Activated T-cell treated with anti-CD3 and anti-CD28 coated beads, Interleukin-2, amount 50 U/mL, for 24 hours (primary cell): Measurements from ENCODE around the gene PRKAG2.
"Not testable (repeated sequence)": the region's sequence is repeated elsewhere in the genome, so short reads cannot be mapped to it uniquely, and the experiment has no call there.

ENCODE experiments used
- DNase-seq: peaks from one replicate; pipeline ENCODE4 v3.0.0-alpha.2; 2020
- H3K27ac Mint-ChIP-seq: 2 replicates; pipeline ENCODE4 v1.8.0; 2020; ENCODE audit warnings: mild to moderate bottlenecking, mixed read lengths
- H3K27me3 Mint-ChIP-seq: 2 replicates; pipeline ENCODE4 v1.8.0; 2020; ENCODE audit warnings: mixed read lengths
- H3K36me3 Mint-ChIP-seq: 2 replicates; pipeline ENCODE4 v1.8.0; 2020; ENCODE audit warnings: low read depth, mixed read lengths
- H3K4me1 Mint-ChIP-seq: 2 replicates; pipeline ENCODE4 v1.8.0; 2020; ENCODE audit warnings: low read depth, mixed read lengths
- H3K4me3 Mint-ChIP-seq: 2 replicates; pipeline ENCODE4 v1.8.0; 2020; ENCODE audit warnings: mild to moderate bottlenecking, moderate library complexity, mixed read lengths
- H3K9me3 Mint-ChIP-seq: 2 replicates; pipeline ENCODE4 v1.8.0; 2020; ENCODE audit warnings: mixed read lengths

Gene PRKAG2

DNA sequence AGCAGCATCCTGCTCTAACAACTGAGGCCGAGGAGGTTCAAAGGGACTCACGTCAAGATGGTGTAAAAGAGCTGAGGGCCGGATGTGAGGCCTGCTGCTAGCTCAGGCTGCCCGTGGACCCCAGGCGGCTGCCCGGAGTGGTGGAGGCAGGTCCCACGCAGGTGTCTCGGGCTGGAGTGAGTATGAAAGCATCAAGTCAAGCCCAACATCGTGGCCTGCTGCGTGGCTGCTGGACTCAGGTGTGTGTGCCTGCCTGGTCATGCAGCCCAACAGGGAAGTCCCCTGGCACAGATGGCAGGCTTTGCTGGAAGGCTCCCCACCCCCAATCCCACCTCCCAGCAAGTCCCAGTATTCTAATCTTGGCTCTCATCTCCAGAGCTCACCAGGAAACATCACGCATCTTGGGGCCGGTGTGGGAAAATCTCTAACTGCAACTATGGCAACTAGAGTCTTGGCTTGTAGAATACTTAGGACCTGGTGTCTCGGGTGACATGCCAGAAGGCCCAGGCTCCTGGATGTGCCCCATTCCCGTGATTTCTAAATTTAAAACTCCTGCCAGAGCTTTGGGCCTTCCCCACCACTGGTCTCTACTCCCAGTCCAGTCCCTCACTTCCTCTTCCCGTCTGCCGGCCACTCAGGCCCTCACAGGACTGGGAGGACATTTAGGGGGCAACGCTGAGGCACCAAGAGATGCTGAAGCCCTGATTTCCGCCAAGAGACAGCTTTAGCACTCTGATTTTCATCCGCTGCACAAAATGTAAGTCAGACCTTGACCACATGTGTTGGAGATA, 85.9 kb downstream of the PRKAG2 start:
- Mint-ChIP-seq H3K9me3 (no peaks in the 10 kb centered on the region), H3K36me3 (no peaks in the 10 kb centered on the region), H3K27ac (no peak overlapping the region), H3K4me1 (peaks cover 44% of the 10 kb centered on the region), H3K27me3 (no peaks in the 10 kb centered on the region), H3K4me3 (no peak overlapping the region)
- no peak for DNase-seq

DNA sequence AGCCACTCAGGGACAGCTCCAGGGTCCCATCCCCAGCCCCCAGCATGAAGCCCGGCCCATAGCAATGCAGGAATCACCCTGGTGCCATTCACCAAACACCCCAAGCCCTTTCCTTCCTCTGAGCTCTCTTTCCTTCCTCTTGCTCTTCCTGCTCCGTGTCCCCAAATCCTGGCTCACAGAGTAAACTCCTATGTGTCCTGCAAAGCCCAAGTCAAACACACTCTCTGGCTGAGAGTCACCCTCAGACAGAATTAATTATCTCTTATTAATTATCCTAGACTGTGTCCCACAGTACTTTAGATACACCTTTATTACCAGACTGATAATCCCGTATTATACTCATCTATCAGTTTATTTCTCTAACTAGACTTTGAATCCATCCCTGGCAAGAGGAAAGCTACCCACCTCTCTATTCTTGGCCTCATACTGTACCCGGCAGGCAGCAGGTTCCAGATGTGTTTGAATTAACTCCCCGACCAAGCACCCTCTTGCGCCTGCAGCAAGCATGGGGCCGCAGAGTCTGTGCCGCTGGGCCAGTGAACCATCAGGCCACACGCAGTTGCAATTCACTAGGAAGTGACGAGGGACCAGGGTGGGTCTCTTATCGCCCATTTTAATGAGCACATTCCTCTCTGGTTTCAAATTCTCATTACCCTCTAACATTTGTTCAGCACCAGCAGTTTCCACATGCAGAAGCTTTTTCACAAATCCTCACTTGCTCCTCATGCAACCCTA, 86.7 kb downstream of the PRKAG2 start:
- no peak overlapping the region for H3K4me3 Mint-ChIP-seq
- peaks cover 2% of the 10 kb centered on the region for H3K36me3 Mint-ChIP-seq
- peaks cover 39% of the 10 kb centered on the region for H3K4me1 Mint-ChIP-seq
- H3K9me3 Mint-ChIP-seq = no peaks in the 10 kb centered on the region
- DNase-seq = no peak
- no peaks in the 10 kb centered on the region for H3K27me3 Mint-ChIP-seq
- no peak overlapping the region for H3K27ac Mint-ChIP-seq

DNA sequence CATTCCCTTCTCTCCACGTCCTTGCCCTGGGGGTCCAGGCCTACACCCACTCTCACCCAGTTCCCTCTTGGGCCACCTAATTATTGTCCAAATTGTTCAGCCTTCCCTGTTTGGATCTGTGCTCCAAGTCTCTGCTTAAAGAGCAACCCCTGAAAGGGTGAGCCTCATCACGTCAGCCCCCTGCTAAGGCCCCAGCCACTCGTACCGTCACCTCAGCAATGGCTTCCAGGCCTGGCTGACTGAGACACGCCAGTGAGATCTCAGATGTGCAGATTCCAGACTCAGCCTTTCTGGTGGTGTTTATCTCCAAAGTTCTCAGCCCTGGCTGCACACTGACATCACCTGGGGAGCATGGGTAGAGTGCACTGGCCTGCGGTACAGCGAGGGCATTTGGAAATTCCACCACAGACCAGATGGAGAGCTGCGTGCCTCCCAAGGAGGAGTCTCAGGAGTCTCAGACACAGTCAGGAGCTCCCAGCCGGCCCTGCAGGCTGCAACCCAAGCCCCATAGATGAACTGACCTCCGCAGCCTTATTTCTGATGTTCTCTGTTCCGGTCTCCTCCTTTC, 87.5 kb downstream of the PRKAG2 start:
- H3K27ac Mint-ChIP-seq = no peak overlapping the region
- H3K27me3 Mint-ChIP-seq = no peaks in the 10 kb centered on the region
- H3K4me1 Mint-ChIP-seq = peaks cover 31% of the 10 kb centered on the region
- DNase-seq = no peak
- no peak overlapping the region for H3K4me3 Mint-ChIP-seq
- H3K36me3 Mint-ChIP-seq = peaks cover 5% of the 10 kb centered on the region
- H3K9me3 Mint-ChIP-seq = no peaks in the 10 kb centered on the region

DNA sequence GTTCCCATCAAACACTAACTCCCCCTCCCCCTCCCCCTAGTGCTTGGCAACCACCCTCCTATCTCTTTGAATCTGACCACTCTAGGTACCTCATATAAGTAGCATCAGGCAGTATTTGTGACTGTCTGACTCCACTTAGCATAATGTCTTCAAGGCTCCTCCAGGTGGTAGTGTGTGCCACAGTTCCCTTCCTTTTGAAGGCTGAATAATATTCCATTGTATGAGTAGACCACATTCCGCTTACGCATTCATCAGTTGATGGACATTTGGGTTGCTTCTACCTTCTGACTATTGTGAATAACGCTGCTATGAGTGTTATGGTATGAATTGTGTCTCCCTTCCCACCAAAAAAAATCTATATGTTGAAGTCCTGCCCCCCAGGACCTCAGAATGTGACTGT, 89.6 kb downstream of the PRKAG2 start:
- Mint-ChIP-seq H3K27me3 (no peaks in the 10 kb centered on the region), H3K4me3 (no peak overlapping the region), H3K4me1 (peaks cover 30% of the 10 kb centered on the region), H3K9me3 (no peaks in the 10 kb centered on the region), H3K36me3 (peaks cover 6% of the 10 kb centered on the region), H3K27ac (no peak overlapping the region)
- DNase-seq = no peak

DNA sequence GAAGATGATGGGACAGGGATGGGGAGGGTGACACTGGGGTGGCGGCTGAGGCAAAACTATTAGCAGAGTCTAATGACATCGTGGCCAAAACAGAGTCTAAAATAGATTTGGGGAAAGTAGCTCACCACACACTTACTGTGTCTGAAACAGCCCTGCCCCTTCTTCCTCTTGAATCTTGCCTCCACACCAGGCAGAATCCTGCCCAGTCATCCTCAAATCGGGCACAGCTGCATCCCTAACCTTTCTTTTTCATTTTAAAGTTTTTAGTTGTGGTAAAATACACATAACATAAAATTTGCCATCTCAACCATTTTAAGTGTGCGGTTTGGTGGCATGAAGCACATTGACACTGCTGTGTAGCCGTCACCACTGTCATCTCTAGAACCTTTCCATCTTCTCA, 90.0 kb downstream of the PRKAG2 start:
- no peaks in the 10 kb centered on the region for H3K9me3 Mint-ChIP-seq
- H3K4me1 Mint-ChIP-seq = peaks cover 30% of the 10 kb centered on the region
- H3K27ac Mint-ChIP-seq = no peak overlapping the region
- H3K4me3 Mint-ChIP-seq = no peak overlapping the region
- no peaks in the 10 kb centered on the region for H3K27me3 Mint-ChIP-seq
- peaks cover 6% of the 10 kb centered on the region for H3K36me3 Mint-ChIP-seq
- no peak for DNase-seq

DNA sequence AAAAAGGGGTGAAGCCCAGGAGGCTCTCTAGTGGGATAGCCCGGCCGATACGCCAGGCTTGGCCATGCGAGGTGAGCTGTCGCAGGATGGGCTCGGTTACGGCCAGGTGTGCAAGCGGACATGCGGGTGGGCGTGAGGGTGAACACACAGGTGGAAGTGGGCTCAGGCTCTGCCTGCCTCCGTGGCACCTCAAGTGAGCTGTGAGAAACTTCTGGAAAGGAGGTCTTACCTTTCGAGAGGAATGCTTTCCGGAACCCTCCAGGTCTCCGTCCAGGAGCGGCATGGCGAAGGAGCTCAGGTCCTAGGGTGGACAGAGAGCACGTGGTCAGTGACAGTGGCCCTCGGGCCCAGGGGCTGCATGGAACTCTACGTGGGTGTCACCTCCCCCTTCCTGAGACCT, 90.7 kb downstream of the PRKAG2 start:
- Mint-ChIP-seq H3K36me3 (peaks cover 6% of the 10 kb centered on the region), H3K27me3 (no peaks in the 10 kb centered on the region), H3K27ac (no peak overlapping the region), H3K4me3 (no peak overlapping the region), H3K4me1 (peaks cover 30% of the 10 kb centered on the region), H3K9me3 (no peaks in the 10 kb centered on the region)
- no peak for DNase-seq

DNA sequence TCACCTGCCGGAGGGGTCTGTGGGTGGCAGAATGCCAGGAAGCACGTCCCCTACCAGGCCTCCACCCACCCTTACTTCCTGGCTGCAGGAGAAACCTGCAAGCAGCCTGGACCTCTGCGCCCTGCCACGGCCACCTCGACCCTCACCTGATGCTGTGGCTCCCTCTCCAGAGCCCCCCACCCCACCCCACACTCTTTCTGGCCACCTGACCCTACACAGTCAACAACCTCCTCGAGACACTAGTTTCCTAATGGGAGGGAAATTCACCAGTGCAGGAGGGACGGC, 91.3 kb downstream of the PRKAG2 start:
- peaks cover 10% of the 10 kb centered on the region for H3K36me3 Mint-ChIP-seq
- no peaks in the 10 kb centered on the region for H3K9me3 Mint-ChIP-seq
- H3K27ac Mint-ChIP-seq = no peak overlapping the region
- no peak for DNase-seq
- peaks cover 30% of the 10 kb centered on the region for H3K4me1 Mint-ChIP-seq
- H3K27me3 Mint-ChIP-seq = no peaks in the 10 kb centered on the region
- no peak overlapping the region for H3K4me3 Mint-ChIP-seq

DNA sequence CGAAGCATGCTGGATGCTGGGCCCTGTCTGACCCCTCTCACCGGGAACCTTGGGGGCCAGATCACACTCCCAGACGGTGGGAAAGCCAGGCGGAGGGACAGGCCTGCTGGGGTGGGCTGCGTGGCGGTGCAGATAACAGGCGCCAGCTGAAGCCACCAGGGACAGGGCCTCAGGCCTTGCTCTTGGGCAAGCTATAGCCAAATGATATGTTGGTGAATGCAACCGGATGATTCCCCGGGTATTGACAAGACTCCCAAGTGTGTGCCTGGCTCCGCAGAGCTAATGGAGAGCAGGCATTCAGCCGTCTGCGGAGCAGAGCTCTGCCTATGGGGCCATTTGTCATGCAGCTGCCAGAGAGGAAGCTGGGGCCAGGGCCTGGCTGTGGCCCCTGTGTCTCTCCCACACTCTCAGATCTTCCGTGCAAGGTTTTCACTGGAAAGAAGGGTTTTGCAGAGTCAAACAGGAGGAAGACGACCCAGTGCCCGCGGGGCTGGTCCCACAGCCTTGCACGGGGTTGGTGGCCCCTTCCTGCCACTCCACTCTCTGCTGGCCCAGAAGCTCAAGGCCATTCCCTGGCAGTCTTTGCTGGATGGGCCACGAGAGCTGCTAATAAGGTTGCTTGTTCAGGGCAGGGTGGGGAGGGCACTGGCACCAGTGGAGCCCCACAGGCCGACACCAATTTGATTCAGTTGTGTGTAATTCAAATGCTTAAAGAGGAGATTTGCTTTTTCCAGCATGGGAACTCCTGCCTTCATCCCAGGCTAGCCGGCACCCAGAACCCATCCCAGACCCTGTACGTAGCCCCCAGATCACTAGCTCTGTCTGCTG, 91.8 kb downstream of the PRKAG2 start:
- H3K4me3 Mint-ChIP-seq = no peak overlapping the region
- peaks cover 16% of the 10 kb centered on the region for H3K36me3 Mint-ChIP-seq
- no peak for DNase-seq
- no peaks in the 10 kb centered on the region for H3K27me3 Mint-ChIP-seq
- no peaks in the 10 kb centered on the region for H3K9me3 Mint-ChIP-seq
- peaks cover 29% of the 10 kb centered on the region for H3K4me1 Mint-ChIP-seq
- no peak overlapping the region for H3K27ac Mint-ChIP-seq

DNA sequence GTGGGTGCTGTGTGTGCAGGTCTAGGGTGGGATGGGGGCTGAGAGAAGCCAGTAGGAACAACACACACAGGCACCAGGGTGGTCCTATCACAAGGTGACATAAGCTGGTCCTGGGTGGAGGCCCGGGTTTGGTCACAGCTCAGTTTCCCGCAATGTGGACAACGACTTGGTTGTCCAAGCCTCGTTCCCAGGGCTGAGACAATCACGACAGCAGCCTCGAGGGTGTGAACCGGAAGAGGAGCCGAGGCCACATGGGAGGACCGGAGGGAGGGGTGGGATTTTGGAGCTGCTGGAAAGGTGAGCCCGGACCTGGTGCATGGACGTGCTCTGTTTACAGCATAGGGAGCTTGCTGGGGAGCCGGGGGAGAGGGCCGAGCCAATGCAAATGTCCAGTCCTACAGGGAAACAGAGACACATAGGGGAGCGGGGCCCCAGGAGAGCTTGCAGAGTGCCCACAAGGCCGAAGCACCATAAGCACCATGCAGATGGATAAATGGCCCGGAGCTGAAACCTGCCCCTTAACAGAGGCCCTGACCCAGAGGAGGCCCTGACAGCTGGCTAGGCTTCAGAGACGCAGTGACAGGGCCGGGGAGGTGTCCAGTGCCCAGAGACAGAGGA, 92.8 kb downstream of the PRKAG2 start:
- no peaks in the 10 kb centered on the region for H3K9me3 Mint-ChIP-seq
- peaks cover 18% of the 10 kb centered on the region for H3K36me3 Mint-ChIP-seq
- no peak overlapping the region for H3K27ac Mint-ChIP-seq
- no peak overlapping the region for H3K4me3 Mint-ChIP-seq
- DNase-seq = no peak
- peaks cover 23% of the 10 kb centered on the region for H3K4me1 Mint-ChIP-seq
- H3K27me3 Mint-ChIP-seq = no peaks in the 10 kb centered on the region

DNA sequence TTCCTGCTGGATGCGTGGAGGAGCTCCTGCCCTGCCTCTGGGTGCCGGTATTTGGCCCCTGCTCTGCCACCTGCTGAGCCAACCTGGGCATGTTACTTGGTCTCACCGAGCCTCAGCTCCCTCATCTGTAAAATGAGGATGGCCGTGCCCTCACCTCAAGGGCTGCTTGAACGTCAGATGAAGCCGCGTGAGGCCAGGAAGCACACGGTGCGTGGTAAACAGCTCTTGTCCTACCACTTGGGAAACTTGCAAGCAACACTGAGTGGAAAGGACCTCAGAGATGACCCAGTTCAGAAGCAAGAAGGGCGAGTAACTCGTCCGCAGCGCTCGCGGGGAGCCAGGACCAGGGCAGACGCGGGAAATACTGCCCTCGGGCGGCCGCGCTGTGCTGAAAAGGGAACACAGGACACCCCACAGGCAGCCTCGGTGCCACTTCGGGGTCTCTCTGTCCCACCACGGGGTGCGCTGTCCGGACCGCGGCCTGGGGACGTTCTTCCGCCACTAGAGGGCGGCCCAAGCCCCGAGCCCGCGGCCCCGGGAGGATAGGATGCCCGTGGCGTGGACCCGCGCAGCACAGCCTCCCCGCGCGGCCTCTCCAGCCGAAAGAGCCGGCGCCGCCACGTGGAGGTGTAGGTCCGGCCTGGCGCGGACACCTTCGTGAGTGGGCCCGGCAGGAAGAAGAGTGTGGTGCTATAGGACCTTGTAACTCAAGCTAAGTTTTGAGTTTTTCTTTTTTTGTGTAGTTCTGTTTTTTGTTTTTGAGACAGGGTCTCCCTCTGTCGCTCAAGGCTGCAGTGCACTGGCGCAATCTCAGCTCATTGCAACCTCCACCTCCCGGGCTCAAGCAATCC, 94.1 kb downstream of the PRKAG2 start:
- no peaks in the 10 kb centered on the region for H3K27me3 Mint-ChIP-seq
- peaks cover 13% of the 10 kb centered on the region for H3K4me1 Mint-ChIP-seq
- peaks cover 18% of the 10 kb centered on the region for H3K36me3 Mint-ChIP-seq
- peak; percentile 85 for DNase-seq
- H3K4me3 Mint-ChIP-seq = peak overlapping the region; percentile 75
- H3K9me3 Mint-ChIP-seq = no peaks in the 10 kb centered on the region
- H3K27ac Mint-ChIP-seq = peak overlapping the region; percentile 86

DNA sequence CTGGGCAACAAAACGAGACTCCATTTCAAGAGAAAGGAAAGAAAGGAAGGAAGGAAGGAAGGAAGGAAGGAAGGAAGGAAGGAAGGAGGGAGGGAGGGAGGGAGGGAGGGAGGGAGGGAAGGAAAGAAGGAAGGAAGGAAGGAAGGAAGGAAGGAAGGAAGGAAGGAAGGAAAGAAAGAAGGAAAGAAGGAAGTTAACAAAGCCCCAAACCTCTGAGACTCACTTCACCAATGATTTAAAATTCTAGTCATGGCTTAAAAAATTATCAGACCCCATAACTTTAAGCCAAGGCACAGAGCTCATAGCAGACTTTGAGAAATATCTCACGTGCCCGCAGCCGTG, 94.7 kb downstream of the PRKAG2 start:
- peak overlapping the region; percentile 86 for H3K27ac Mint-ChIP-seq
- not testable (repeated sequence) for H3K4me3 Mint-ChIP-seq

DNA sequence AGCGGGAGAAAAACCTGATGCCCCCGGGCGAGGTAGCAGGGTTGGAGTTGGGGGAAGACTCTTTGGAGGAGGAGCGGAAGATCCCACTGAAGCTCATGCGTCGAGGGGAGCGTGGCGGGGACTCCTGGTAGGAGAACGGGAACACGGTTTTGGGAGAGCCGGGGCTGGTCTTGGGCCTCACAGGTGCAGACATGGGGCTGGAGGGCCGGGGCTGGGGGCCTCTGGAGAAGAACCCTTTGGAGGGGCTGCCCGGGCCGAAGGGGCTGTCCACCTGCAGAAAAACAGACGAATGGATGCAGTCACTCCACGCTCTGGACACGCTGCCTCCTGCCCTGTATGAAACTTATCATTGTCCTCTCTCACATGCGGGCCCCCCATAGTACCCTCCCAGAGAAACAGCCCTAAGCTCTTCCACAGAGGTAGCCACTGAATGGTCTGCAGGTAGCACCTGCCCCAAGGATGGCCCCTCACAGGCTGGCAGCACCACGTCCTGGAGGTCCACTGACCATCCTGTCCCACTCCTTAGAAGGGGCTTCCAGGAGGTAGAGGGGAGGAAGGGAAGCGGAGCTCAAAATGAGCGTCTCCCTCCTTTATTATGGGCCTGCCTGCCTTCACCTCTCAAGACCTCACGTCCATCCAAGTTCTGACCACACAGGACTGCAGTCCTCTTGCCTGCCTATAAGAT, 95.6 kb downstream of the PRKAG2 start:
- Mint-ChIP-seq H3K4me1 (peaks cover 10% of the 10 kb centered on the region), H3K27ac (no peak overlapping the region), H3K27me3 (no peaks in the 10 kb centered on the region), H3K9me3 (no peaks in the 10 kb centered on the region), H3K36me3 (peaks cover 18% of the 10 kb centered on the region), H3K4me3 (no peak overlapping the region)
- no peak for DNase-seq

More for the DNA sequence above, 94.7 kb downstream of the PRKAG2 start:
- not testable (repeated sequence) for H3K4me1 Mint-ChIP-seq, H3K9me3 Mint-ChIP-seq, DNase-seq, H3K27me3 Mint-ChIP-seq
- H3K36me3 Mint-ChIP-seq = peaks cover 18% of the 10 kb centered on the region

DNA sequence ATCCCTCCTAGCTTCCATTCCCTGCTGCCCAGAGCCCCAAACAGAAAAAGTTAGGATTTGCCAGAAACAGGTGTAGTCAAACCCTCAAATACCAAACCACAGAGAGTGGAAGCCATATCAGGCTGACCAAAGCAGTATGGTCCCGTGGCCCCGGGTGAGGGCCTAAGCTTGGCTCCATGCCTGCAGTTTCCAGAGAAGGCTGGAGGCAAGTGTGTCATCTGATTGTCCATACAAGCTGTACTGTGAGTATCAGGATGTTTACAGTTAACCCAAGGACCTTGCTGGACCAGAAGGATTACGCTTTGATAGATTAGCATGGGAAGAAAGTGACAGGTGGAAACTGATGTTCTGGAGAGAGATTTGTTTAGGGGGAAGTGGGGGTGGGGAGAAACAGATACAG, 96.3 kb downstream of the PRKAG2 start:
- H3K4me1 Mint-ChIP-seq = peaks cover 10% of the 10 kb centered on the region
- H3K27ac Mint-ChIP-seq = no peak overlapping the region
- H3K4me3 Mint-ChIP-seq = no peak overlapping the region
- no peak for DNase-seq
- peaks cover 16% of the 10 kb centered on the region for H3K36me3 Mint-ChIP-seq
- no peaks in the 10 kb centered on the region for H3K9me3 Mint-ChIP-seq
- no peaks in the 10 kb centered on the region for H3K27me3 Mint-ChIP-seq
